ENCODE results near the gene HACD4.
"Not testable (repeated sequence)": the region's sequence is repeated elsewhere in the genome, so short reads cannot be mapped to it uniquely, and the experiment has no call there.

The HACD4 gene

GRCh38 chr9:21015995-21016394 lies 15.4 kb downstream of the HACD4 start:
- DNase-seq: no peak

- no peak for DNase-seq
Observed at GRCh38 chr9:21015129-21015815, 16.2 kb downstream of the HACD4 start.

DNA sequence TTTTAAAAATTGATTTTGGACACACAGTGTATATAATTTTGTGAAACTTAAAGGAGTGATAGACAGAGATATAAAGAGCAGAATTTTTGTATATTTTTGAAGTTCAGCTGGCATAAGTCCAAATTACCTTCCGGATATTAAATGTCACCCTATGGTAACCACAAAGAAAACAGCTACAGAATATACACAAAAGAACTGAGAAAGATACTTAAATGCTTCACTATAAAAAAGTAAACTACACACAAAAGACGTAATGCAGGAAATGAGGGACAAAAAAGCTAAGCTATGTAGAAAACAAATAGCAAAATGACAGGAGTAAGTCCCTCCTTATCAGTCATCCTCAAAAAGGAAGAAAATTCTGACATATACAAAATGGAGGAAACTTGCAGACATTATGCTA lies 29.4 kb downstream of the HACD4 start:
- no peak for DNase-seq

- no peak for DNase-seq
Observed at GRCh38 chr9:21001581-21001980, 29.9 kb downstream of the HACD4 start.

GRCh38 chr9:20997503-20998076 lies 33.9 kb downstream of the HACD4 start:
- no peak for DNase-seq

DNA sequence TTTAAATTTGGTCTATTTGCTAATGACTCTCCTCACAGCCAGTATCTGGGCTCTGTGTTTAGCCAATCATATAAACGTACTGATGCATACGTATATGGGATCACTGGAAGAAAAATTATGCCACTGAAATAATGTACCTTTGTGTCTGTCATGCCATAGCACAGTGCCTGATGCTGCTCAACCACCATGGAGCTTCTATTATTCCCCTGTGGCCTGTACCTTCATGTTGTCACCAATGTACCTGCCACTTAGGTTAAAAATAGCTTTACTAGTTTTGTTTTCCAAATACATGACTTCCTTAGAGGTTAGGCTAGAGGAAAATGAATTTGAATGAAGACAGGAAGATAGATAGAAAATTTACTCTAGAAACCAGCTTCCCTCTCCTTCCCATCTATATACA lies 34.6 kb downstream of the HACD4 start:
- no peak for DNase-seq

DNA sequence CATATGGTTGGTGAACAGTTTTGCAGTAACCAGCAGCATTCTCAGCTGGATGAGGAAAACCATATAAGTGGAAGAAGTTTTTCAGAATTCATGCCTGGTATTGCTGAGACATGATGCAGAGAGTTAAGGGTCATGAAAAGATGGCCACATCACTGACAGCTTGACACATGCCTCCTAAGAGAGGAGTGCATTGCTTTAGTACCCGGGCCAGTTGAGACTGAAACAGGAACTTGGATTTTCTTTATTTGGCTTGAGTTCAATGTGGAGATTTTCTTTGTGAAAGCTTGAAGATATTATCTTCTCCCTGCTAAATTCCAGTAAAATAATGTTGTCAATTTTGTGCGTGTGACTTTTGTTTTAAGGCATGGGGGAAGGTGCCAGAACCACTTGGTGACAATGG lies 35.8 kb downstream of the HACD4 start:
- no peak for DNase-seq

DNA sequence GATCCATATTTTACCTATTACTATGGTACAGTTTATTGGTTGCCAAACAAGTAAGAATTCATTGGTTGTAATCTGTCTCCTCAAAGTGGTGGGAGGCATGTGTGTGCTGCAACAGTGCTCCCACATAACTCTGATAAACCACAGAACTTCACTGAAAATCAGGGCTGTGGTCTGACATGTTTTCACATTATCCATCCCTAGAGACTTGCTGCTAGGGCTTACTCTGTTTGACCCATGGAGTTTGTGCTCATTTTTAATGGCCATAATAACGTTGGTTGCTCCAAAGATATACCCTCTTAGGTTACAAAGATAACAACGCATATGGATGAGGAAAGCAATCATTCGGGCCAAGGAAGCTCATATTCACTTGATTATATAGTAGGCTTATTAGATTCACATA lies 37.0 kb downstream of the HACD4 start:
- DNase-seq: no peak

- DNase-seq: no peak
Observed at GRCh38 chr9:20990867-20991266, 40.6 kb downstream of the HACD4 start.

GRCh38 chr9:20989923-20990341 lies 41.5 kb downstream of the HACD4 start:
- no peak for DNase-seq

DNA sequence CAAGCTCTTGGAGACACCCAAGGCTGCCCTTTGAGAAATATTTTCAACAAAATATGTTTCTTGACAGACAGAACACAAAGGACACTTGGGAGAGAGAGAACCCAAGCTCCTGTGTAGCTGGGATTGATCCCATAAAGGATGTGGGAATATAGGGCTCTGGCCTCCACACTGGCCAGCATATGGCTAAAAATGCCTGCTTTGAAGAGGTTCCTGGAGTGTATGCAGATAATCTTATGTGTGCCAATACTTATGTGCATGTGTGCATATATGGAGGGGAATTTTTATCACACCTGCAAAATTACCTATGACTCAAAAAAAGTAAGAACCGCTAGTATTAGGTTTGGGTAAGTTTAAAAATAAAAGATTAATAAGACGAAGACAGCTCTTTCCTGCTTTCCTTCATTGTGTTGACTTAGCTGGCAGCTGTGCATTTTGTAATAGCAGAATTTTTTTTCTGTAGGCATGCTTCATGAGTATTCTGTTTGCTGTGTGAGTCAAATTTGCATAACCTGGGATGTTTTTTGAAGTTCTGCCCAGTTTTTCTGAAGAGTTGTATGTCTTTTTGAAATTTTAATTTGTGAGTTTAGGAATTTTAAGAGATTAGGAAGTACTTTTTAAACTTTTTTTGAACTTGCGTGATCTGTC lies 42.6 kb downstream of the HACD4 start:
- no peak for DNase-seq

GRCh38 chr9:20988061-20988460 lies 43.4 kb downstream of the HACD4 start:
- DNase-seq: no peak

- no peak for DNase-seq
Observed at GRCh38 chr9:20987521-20987920, 43.9 kb downstream of the HACD4 start.

GRCh38 chr9:20985851-20986600 lies 45.4 kb downstream of the HACD4 start:
- DNase-seq: no peak

DNA sequence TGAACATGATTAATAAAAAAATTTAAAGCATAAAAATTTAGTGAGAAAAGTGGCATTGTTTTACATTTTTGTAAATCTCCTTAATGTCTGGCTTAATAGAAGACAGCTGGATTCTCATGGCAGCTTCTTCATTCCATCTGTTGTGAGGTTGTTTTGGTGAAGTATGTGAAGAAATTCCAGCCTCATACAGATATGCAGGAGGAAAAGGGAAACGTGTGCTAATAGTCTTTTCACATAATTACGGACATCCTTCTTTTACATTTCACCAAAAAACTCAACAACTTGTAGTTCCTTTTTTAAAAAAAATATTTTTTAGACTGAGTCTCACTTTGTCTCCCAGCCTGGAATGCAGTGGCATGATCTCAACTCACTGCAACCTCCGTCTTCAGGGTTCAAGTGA lies 46.9 kb downstream of the HACD4 start:
- DNase-seq: no peak

DNA sequence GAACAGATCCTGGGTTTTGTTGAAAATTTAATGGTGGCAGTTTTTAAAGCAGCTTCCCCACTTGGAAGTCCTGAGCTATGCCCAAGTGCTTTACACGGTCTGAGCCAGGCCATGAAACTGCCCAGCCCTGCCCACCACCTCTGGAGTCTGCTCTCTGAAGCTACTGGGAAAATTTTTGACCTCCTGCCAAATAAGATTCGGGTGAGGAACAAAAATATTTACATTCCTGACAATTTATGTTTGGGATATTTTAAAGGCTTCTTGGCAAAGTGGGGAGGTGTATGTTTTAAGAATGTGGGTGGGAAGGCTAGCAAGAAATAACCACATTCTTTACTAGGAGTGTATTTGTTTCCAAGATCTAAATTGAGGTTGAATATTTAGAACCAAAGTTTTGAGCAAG lies 50.0 kb downstream of the HACD4 start:
- DNase-seq: no peak

- no peak for DNase-seq
Observed at GRCh38 chr9:20980832-20981455, 50.5 kb downstream of the HACD4 start.

GRCh38 chr9:20978249-20978648 lies 53.2 kb downstream of the HACD4 start:
- no peak for DNase-seq

DNA sequence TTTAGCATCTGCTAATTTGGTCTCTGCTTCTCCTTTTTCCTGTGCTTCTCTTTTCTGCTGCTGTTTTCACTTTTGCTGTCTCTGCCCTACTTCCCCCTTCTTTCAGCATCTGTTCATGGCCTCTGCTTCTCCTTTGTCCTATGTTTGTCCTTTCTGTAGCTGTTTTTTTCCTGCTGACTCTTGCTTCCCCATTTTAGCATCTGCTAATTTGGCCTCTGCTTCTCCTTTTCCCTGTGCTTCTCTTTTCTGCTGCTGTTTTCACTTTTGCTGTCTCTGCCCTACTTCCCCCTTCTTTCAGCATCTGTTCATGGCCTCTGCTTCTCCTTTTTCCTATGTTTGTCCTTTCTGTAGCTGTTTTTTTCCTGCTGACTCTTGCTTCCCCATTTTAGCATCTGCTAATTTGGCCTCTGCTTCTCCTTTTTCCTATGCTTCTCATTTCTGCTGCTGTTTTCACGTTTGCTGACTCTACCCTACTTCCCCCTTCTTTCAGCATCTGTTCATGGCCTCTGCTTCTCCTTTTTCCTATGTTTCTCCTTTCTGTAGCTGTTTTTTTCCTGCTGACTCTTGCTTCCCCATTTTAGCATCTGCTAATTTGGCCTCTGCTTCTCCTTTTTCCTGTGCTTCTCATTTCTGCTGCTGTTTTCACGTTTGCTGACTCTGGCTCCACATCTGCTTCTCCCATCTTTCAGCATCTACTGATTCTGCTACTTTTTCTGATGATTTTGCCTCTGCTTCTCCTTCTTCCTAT lies 57.1 kb downstream of the HACD4 start:
- not testable (repeated sequence) for DNase-seq

GRCh38 chr9:20973246-20973947 lies 58.0 kb downstream of the HACD4 start:
- not testable (repeated sequence) for DNase-seq

GRCh38 chr9:20972684-20973083 lies 58.8 kb downstream of the HACD4 start:
- no peak for DNase-seq
